DND-41 (cell line): ENCODE results near the gene CTDP1.

Experiments
- ATAC-seq: fragments of 200-7000 bp; cut with Tn5 transposase; 3 replicates; pipeline ENCODE4 v1.9.1; 2021; ENCODE audit warnings: low read depth; ENCODE audit not compliant: insufficient read depth
- DNase-seq: peaks from one replicate; pipeline ENCODE4 v3.0.0-alpha.2; 2020
- H2AFZ ChIP-seq: 2 replicates; pipeline ENCODE4 v1.6.0; 2012; ENCODE audit warnings: low read depth, low read length
- H3K27ac ChIP-seq: 2 replicates; pipeline ENCODE4 v1.5.1; 2012; ENCODE audit warnings: low read length, inconsistent platforms
- H3K27me3 ChIP-seq: fragments of 200-600 bp; sonication (generic); 2 replicates; pipeline ENCODE4 v1.6.0; 2012; ENCODE audit warnings: low read length, mild to moderate bottlenecking, inconsistent platforms; ENCODE audit not compliant: insufficient read depth, poor library complexity
- H3K36me3 ChIP-seq: 2 replicates; pipeline ENCODE4 v1.5.1; 2012; ENCODE audit warnings: low read length, inconsistent platforms; ENCODE audit not compliant: insufficient read depth
- H3K4me1 ChIP-seq: 2 replicates; pipeline ENCODE4 v1.5.1; 2012; ENCODE audit warnings: mild to moderate bottlenecking, low read length; ENCODE audit not compliant: insufficient read depth
- H3K4me2 ChIP-seq: 2 replicates; pipeline ENCODE4 v1.6.0; 2012; ENCODE audit warnings: mild to moderate bottlenecking, moderate library complexity, low read length, inconsistent platforms; ENCODE audit not compliant: insufficient read depth
- H3K4me3 ChIP-seq, 2 experiments: fragments of 200-600 bp in 1 of 2; shearing (Covaris generic) in 1 of 2; 2 replicates each; pipeline ENCODE4 v1.5.1; 2012 to 2016; ENCODE audit warnings: inconsistent platforms in 2 of 2, low read length in 2 of 2, mild to moderate bottlenecking in 2 of 2, low read depth in 1 of 2, moderate library complexity in 1 of 2
- H3K79me2 ChIP-seq: 2 replicates; pipeline ENCODE4 v1.6.0; 2012; ENCODE audit warnings: low read length, inconsistent platforms; ENCODE audit not compliant: insufficient read depth
- H3K9ac ChIP-seq: 2 replicates; pipeline ENCODE4 v1.6.0; 2012; ENCODE audit warnings: low read depth, mild to moderate bottlenecking, inconsistent platforms, low read length, moderate library complexity
- H3K9me3 ChIP-seq: 2 replicates; pipeline ENCODE4 v1.5.1; 2012; ENCODE audit warnings: low read length, moderate library complexity, mild to moderate bottlenecking, inconsistent platforms; ENCODE audit not compliant: insufficient read depth, severe bottlenecking
- H4K20me1 ChIP-seq: 2 replicates; pipeline ENCODE4 v1.6.0; 2012; ENCODE audit warnings: low read length; ENCODE audit not compliant: insufficient read depth
- EZH2 ChIP-seq: IDR thresholded peaks from 3 replicates; pipeline ENCODE4 v1.6.1; 2012; ENCODE audit warnings: borderline replicate concordance, low read depth, mild to moderate bottlenecking, moderate library complexity, low read length, inconsistent platforms; ENCODE audit not compliant: severe bottlenecking
- TF ChIP-seq, protein P1 (sequence below): IDR thresholded peaks from 2 replicates; pipeline ENCODE4 v1.5.1; 2012; ENCODE audit warnings: borderline replicate concordance, low read length, moderate library complexity, mild to moderate bottlenecking; ENCODE audit not compliant: poor library complexity, severe bottlenecking; ENCODE audit errors: extremely low read depth

The CTDP1 gene

DNA sequence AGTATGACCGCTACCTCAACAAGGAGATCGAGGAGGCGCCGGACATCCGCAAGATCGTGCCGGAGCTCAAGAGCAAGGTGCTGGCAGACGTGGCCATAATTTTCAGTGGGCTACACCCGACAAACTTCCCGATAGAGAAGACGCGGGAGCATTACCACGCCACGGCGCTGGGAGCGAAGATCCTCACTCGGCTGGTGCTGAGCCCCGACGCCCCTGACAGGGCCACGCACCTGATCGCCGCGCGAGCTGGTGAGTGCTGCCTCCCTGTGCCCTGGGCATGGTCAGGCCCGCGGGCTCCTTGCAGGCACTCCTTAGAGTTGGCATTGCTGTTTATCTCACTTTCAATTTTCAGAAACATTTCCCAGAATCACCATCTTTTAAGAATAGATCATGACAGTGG is 35.7 kb downstream of the CTDP1 start:
- no peaks in the 10 kb centered on the region for H3K4me1 ChIP-seq
- no peaks in the 10 kb centered on the region for H3K9me3 ChIP-seq
- H3K9ac ChIP-seq, result no peak overlapping the region
- no peak overlapping the region for H3K27ac ChIP-seq
- DNase-seq, result no peak
- peaks cover 98% of the 10 kb centered on the region for H3K36me3 ChIP-seq
- TF ChIP-seq, protein P1, sequence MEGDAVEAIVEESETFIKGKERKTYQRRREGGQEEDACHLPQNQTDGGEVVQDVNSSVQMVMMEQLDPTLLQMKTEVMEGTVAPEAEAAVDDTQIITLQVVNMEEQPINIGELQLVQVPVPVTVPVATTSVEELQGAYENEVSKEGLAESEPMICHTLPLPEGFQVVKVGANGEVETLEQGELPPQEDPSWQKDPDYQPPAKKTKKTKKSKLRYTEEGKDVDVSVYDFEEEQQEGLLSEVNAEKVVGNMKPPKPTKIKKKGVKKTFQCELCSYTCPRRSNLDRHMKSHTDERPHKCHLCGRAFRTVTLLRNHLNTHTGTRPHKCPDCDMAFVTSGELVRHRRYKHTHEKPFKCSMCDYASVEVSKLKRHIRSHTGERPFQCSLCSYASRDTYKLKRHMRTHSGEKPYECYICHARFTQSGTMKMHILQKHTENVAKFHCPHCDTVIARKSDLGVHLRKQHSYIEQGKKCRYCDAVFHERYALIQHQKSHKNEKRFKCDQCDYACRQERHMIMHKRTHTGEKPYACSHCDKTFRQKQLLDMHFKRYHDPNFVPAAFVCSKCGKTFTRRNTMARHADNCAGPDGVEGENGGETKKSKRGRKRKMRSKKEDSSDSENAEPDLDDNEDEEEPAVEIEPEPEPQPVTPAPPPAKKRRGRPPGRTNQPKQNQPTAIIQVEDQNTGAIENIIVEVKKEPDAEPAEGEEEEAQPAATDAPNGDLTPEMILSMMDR, result no peak
- no peak for TF ChIP-seq EZH2
- ATAC-seq, result no peak
- H2AFZ ChIP-seq, result no peak overlapping the region
- peaks cover 5% of the 10 kb centered on the region; the same call in 1 of the 2 replicates for H3K79me2 ChIP-seq
- H3K27me3 ChIP-seq, result no peaks in the 10 kb centered on the region
- no peak overlapping the region for H3K4me2 ChIP-seq
- peaks cover 20% of the 10 kb centered on the region for H4K20me1 ChIP-seq
- no peak overlapping the region for H3K4me3 ChIP-seq

DNA sequence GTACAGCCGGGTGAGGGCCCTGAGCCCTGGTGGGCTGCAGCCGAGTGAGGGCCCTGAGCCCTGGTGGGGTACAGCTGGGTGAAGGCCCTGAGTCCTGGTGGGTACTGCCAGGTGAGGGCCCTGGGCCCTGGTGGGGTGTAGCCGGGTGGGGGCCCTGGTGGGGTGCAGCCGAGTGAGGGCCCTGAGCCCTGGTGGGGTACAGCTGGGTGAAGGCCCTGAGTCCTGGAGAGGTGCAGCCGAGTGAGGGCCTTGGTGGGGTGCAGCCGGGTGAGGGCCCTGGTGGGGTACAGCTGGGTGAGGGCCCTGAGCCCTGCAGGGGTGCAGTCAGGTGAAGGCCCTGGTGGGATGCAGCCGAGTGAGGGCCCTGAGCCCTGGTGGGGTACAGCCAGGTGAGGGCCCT is 37.5 kb downstream of the CTDP1 start:
- Histone ChIP-seq H3K4me2 (no peak overlapping the region), H3K4me3 (no peak overlapping the region), H3K27ac (no peak overlapping the region), H3K9me3 (no peaks in the 10 kb centered on the region), H3K79me2 (peaks cover 11% of the 10 kb centered on the region; the same call in 1 of the 2 replicates), H3K36me3 (peaks cover 94% of the 10 kb centered on the region), H3K27me3 (no peaks in the 10 kb centered on the region), H3K4me1 (no peaks in the 10 kb centered on the region), H3K9ac (no peak overlapping the region), H2AFZ (no peak overlapping the region), H4K20me1 (peaks cover 25% of the 10 kb centered on the region)
- no peak for ATAC-seq
- no peak for DNase-seq
- TF ChIP-seq, protein P1, result no peak
- TF ChIP-seq EZH2, result no peak

DNA sequence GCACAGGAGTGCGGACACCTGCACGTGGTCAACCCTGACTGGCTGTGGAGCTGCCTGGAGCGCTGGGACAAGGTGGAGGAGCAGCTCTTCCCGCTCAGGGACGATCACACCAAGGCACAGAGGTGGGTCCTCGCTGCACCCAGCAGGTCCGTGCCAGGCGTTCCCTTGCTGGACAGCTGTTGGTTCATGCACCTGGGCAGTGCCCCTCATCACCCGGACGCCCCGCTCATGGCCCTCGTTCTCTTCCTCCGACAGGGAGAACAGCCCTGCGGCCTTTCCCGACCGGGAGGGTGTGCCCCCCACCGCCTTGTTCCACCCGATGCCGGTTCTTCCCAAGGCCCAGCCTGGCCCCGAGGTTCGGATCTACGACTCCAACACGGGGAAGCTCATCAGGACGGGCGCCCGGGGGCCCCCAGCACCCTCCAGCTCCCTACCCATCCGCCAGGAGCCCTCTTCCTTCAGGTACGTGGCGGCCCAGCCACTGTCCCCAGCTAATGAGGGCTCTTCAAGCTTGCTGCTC is 38.0 kb downstream of the CTDP1 start:
- Histone ChIP-seq H4K20me1 (peaks cover 26% of the 10 kb centered on the region), H3K27ac (no peak overlapping the region), H2AFZ (no peak overlapping the region), H3K9ac (no peak overlapping the region), H3K4me1 (no peaks in the 10 kb centered on the region), H3K4me2 (no peak overlapping the region), H3K4me3 (no peak overlapping the region), H3K27me3 (no peaks in the 10 kb centered on the region), H3K36me3 (peaks cover 90% of the 10 kb centered on the region), H3K79me2 (peaks cover 13% of the 10 kb centered on the region), H3K9me3 (no peaks in the 10 kb centered on the region)
- DNase-seq (no peak), ATAC-seq (no peak)
- no peak for TF ChIP-seq EZH2
- TF ChIP-seq, protein P1, result no peak
